Uterus (tissue), 2 donors: Measurements from ENCODE around the gene GZF1.

Experiments
- POLR2A ChIP-seq, 2 donors: fragments of 450-650 bp; IDR thresholded peaks; one replicate each; pipeline ENCODE4 v1.6.1; 2016; ENCODE audit warnings: antibody characterized with exemption in 2 of 2, mild to moderate bottlenecking in 1 of 2, moderate library complexity in 1 of 2
- TF ChIP-seq, protein P1 (sequence below), 4 experiments: fragments of 200-600 bp in 2 of 4; fragments of 450-650 bp in 2 of 4; sonication (generic) in 2 of 4; IDR thresholded peaks; one replicate each; pipeline ENCODE4 v1.5.1; 2016 to 2019; ENCODE audit warnings: antibody characterized with exemption in 4 of 4, mild to moderate bottlenecking in 2 of 4, moderate library complexity in 1 of 4

DNA sequence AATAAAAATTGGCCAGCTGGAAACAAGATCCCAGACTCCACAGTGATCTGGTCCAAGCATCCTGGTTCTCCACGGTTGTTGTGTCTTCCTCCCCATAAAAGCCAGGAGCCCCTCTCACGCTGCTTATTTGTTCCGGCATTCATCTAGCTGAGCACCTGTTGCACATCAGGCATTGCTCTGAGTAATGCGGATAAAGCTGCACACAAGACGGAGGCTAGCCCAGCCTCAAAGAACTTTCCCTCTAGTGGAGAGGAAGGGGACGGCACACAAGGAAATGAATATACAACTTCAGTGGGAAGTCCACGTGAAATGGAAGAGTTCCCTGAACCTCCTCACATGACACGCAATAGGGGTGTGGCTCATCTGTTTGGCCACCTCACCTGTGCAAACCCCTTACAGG lies 41.7 kb upstream of the GZF1 start:
- TF ChIP-seq, protein P1, sequence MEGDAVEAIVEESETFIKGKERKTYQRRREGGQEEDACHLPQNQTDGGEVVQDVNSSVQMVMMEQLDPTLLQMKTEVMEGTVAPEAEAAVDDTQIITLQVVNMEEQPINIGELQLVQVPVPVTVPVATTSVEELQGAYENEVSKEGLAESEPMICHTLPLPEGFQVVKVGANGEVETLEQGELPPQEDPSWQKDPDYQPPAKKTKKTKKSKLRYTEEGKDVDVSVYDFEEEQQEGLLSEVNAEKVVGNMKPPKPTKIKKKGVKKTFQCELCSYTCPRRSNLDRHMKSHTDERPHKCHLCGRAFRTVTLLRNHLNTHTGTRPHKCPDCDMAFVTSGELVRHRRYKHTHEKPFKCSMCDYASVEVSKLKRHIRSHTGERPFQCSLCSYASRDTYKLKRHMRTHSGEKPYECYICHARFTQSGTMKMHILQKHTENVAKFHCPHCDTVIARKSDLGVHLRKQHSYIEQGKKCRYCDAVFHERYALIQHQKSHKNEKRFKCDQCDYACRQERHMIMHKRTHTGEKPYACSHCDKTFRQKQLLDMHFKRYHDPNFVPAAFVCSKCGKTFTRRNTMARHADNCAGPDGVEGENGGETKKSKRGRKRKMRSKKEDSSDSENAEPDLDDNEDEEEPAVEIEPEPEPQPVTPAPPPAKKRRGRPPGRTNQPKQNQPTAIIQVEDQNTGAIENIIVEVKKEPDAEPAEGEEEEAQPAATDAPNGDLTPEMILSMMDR (IDR thresholded peaks at IDR 0.05) = no peak
- TF ChIP-seq POLR2A (IDR thresholded peaks at IDR 0.05) = no peak
